Ascending aorta (tissue), 2 donors: ENCODE results near the gene PIPOX. TPM values are rescaled to one million over a fixed set of nuclear protein-coding genes. Genes with fewer than 3 reads are reported as not detected.

Experiments
- DNase-seq, 2 donors: peaks; one replicate each; pipeline ENCODE4 v3.0.0-alpha.2; 2019; ENCODE audit warnings: low spot score in 2 of 2
- H3K27ac ChIP-seq, 2 donors: fragments of 200-600 bp; sonication (generic); one replicate each; pipeline ENCODE4 v1.5.1; 2016 to 2017; ENCODE audit warnings: mild to moderate bottlenecking in 1 of 2
- H3K27me3 ChIP-seq: fragments of 200-600 bp; sonication (generic); one replicate; pipeline ENCODE4 v1.5.1; 2017
- H3K36me3 ChIP-seq, 2 donors: fragments of 200-600 bp; sonication (generic); one replicate each; pipeline ENCODE4 v1.5.1; 2016
- H3K4me1 ChIP-seq, 2 donors: fragments of 200-600 bp; sonication (generic); one replicate each; pipeline ENCODE4 v1.5.1; 2016 to 2017; ENCODE audit warnings: mild to moderate bottlenecking in 1 of 2
- H3K4me3 ChIP-seq, 2 donors: fragments of 200-600 bp; sonication (generic); one replicate each; pipeline ENCODE4 v1.5.1; 2016 to 2017; ENCODE audit warnings: mild to moderate bottlenecking in 1 of 2
- H3K9me3 ChIP-seq, 2 donors: fragments of 200-600 bp; sonication (generic); one replicate each; pipeline ENCODE4 v1.5.1; 2016
- CTCF ChIP-seq, 3 experiments: fragments of 200-600 bp in 2 of 3; fragments of 450-650 bp in 1 of 3; sonication (generic) in 2 of 3; IDR thresholded peaks; one replicate each; pipeline ENCODE4 v1.5.1; 2016 to 2019; ENCODE audit warnings: antibody characterized with exemption in 3 of 3, mild to moderate bottlenecking in 1 of 3, moderate library complexity in 1 of 3
- intact Hi-C: fragments of 100-400 bp; cut with DNase I; formaldehyde crosslinking; loops from one replicate; pipeline ENCODE4 v1.15.1; 2023
- total RNA-seq: library from RNA; depleted of rRNA; stranded (reverse); fragments of >200 nt; gene quantifications from one replicate; pipeline ENCODE4 v1.1.0, GENCODE V29; 2016

Gene PIPOX
- total RNA-seq, 1 donor from 2014 or later: not detected

- intact Hi-C loops: loop anchor here (10.0 kb wide), 1 partner anchor 58 kb away; no protein-coding TSS in a partner anchor
- Histone ChIP-seq H3K27me3 (no peaks in the 10 kb centered on the region), H3K9me3 (no peaks in the 10 kb centered on the region), H3K4me3 (no peak overlapping the region), H3K36me3 (no peaks in the 10 kb centered on the region), H3K27ac (no peak overlapping the region), H3K4me1 (peaks cover 0 to 9% of the 10 kb centered on the region in 2 donors)
- TF ChIP-seq CTCF (IDR thresholded peaks at IDR 0.05): no peak
- no peak for DNase-seq
Measured at GRCh38 chr17:29066606-29067005, 23.7 kb downstream of the PIPOX start.

DNA sequence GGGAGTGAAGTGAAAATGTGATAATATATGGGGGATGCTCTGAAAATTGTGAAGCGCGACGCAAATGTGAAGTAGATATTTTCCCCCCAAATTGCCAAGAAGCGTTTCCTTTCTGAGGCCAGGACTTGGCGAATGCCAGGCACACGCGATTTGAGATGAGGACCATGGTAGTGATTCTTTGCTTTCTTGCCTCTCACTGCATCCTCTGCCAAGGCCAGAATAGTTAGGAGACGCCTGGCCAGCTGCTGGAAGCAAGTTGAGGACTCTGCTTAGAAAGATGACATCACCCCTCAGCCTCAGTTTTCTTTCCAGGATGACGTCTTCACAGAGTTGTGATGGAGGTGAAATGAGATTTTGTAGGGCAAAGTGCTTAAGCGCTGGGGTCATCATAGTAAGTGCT lies 25.9 kb downstream of the PIPOX start:
- no peaks in the 10 kb centered on the region for H3K9me3 ChIP-seq
- H3K4me3 ChIP-seq: no peak overlapping the region
- intact Hi-C loops: loop anchor here (10.0 kb wide), 1 partner anchor 56 kb away; no protein-coding TSS in a partner anchor
- no peak for TF ChIP-seq CTCF (IDR thresholded peaks at IDR 0.05)
- H3K36me3 ChIP-seq: no peaks in the 10 kb centered on the region
- H3K4me1 ChIP-seq: peaks cover 0 to 9% of the 10 kb centered on the region in 2 donors
- H3K27ac ChIP-seq: no peak overlapping the region
- H3K27me3 ChIP-seq: no peaks in the 10 kb centered on the region
- DNase-seq: no peak

GRCh38 chr17:29069526-29070041 lies 26.6 kb downstream of the PIPOX start:
- DNase-seq: no peak
- no peaks in the 10 kb centered on the region for H3K27me3 ChIP-seq
- H3K36me3 ChIP-seq: no peaks in the 10 kb centered on the region
- TF ChIP-seq CTCF (IDR thresholded peaks at IDR 0.05): no peak
- peaks cover 0 to 9% of the 10 kb centered on the region in 2 donors for H3K4me1 ChIP-seq
- no peaks in the 10 kb centered on the region for H3K9me3 ChIP-seq
- no peak overlapping the region for H3K27ac ChIP-seq
- H3K4me3 ChIP-seq: no peak overlapping the region
- intact Hi-C loops: loop anchor here (10.0 kb wide), 1 partner anchor 55 kb away; no protein-coding TSS in a partner anchor

DNA sequence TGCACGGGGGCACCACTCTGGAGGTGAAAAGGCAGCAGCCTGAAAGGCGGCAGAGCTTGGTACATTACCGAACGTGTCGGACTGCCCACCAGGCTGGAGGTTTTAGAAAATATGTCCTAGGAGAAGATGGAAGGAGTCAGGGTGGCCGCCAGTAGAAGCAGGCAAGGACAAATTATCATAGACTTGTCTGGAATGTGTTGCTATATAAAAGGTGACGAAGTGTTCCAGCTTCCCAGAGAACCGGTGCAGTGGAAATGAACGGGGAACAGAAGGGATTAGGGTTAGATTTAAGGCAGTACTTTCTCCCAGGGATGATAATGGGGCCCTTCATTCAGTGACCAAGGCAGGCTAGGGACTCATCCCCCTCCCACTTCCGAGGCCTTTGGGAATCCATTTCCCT lies 27.4 kb downstream of the PIPOX start:
- no peak for DNase-seq
- no peaks in the 10 kb centered on the region for H3K36me3 ChIP-seq
- no peak overlapping the region for H3K4me3 ChIP-seq
- intact Hi-C loops: no loop called here
- H3K9me3 ChIP-seq: no peaks in the 10 kb centered on the region
- peaks cover 0 to 9% of the 10 kb centered on the region in 2 donors for H3K4me1 ChIP-seq
- H3K27ac ChIP-seq: no peak overlapping the region
- no peak for TF ChIP-seq CTCF (IDR thresholded peaks at IDR 0.05)
- no peaks in the 10 kb centered on the region for H3K27me3 ChIP-seq

- Histone ChIP-seq H3K27ac (no peak overlapping the region), H3K36me3 (no peaks in the 10 kb centered on the region), H3K4me3 (no peak overlapping the region), H3K9me3 (no peaks in the 10 kb centered on the region), H3K4me1 (peaks cover 0 to 9% of the 10 kb centered on the region in 2 donors), H3K27me3 (no peaks in the 10 kb centered on the region)
- DNase-seq: no peak
- intact Hi-C loops: no loop called here
- no peak for TF ChIP-seq CTCF (IDR thresholded peaks at IDR 0.05)
Measured at GRCh38 chr17:29070781-29071180, 27.8 kb downstream of the PIPOX start.

GRCh38 chr17:29071303-29071702 lies 28.4 kb downstream of the PIPOX start:
- Histone ChIP-seq H3K27me3 (no peaks in the 10 kb centered on the region), H3K27ac (no peak overlapping the region), H3K4me3 (no peak overlapping the region), H3K9me3 (no peaks in the 10 kb centered on the region), H3K4me1 (peaks cover 0 to 9% of the 10 kb centered on the region in 2 donors), H3K36me3 (no peaks in the 10 kb centered on the region)
- TF ChIP-seq CTCF (IDR thresholded peaks at IDR 0.05): no peak
- intact Hi-C loops: no loop called here
- DNase-seq: no peak
